Measurements from ENCODE around the gene VAC14.

GRCh38 chr16:70677499-70678120, 123.3 kb downstream of the VAC14 start:
- TF ChIP-seq CTCF (IDR thresholded peaks at IDR 0.05; ENCODE audit: control extremely low read depth in 1 of 3, insufficient read depth in 1 of 3, low read depth in 1 of 3, low read length in 3 of 3) (no peak), PHF8 (conservative IDR thresholded peaks at IDR 0.05; ENCODE audit: low read depth, low read length) (no peak), CEBPB (IDR thresholded peaks at IDR 0.05; ENCODE audit: low read depth, low read length) (no peak), NRF1 (IDR thresholded peaks at IDR 0.05; ENCODE audit: low read depth, low read length) (no peak), GABPA (IDR thresholded peaks at IDR 0.05; ENCODE audit: borderline replicate concordance, insufficient read depth, low read length) (no peak), YY1 (IDR thresholded peaks at IDR 0.05; ENCODE audit: low read depth, low read length) (no peak), SRF (IDR thresholded peaks at IDR 0.05; ENCODE audit: low read depth, low read length) (no peak), SAP30 (IDR thresholded peaks at IDR 0.05; ENCODE audit: insufficient read depth, insufficient replicate concordance, low read length) (no peak), JUN (IDR thresholded peaks at IDR 0.05; ENCODE audit: low read depth, low read length) (no peak), CHD2 (IDR thresholded peaks at IDR 0.05; ENCODE audit: low read length) (no peak), MAX (IDR thresholded peaks at IDR 0.05) (no peak), EP300 (IDR thresholded peaks at IDR 0.05; ENCODE audit: borderline replicate concordance in 1 of 2, low read depth in 2 of 2, low read length in 2 of 2) (no peak), POLR2AphosphoS5 (IDR thresholded peaks at IDR 0.05; ENCODE audit: low read depth, low read length) (no peak), TAF1 (IDR thresholded peaks at IDR 0.05; ENCODE audit: low read depth, low read length) (no peak)
